GM12878 (cell line): ENCODE data around the gene TRMO.

Source experiments
- ASH2L ChIP-seq: fragments of 300-600, 200-600 bp; sonication (generic); IDR thresholded peaks from 2 replicates; pipeline ENCODE4 v1.6.1; 2017; ENCODE audit warnings: low read depth, mild to moderate bottlenecking, borderline replicate concordance
- CTCF ChIP-seq, 3 experiments: IDR thresholded peaks in 2 of 3; conservative IDR thresholded peaks in 1 of 3; 2 replicates each; pipeline ENCODE4 v1.5.1; 2011; ENCODE audit warnings: low read depth in 3 of 3, low read length in 3 of 3, mild to moderate bottlenecking in 3 of 3, control low read depth in 2 of 3, moderate library complexity in 2 of 3, inconsistent platforms in 1 of 3, mixed read lengths in 1 of 3; ENCODE audit not compliant: control insufficient read depth in 2 of 3, insufficient read depth in 1 of 3; ENCODE audit errors: extremely low read depth in 1 of 3
- E2F4 ChIP-seq: IDR thresholded peaks from 2 replicates; pipeline ENCODE4 v1.6.1; 2012; ENCODE audit warnings: low read depth, low read length, improper control_type of control experiment
- GABPA ChIP-seq: IDR thresholded peaks from 2 replicates; pipeline ENCODE4 v1.6.1; 2014; ENCODE audit warnings: antibody characterized with exemption, low read depth, mild to moderate bottlenecking, inconsistent platforms
- KDM1A ChIP-seq: fragments of 200-600 bp; sonication (generic); IDR thresholded peaks from 2 replicates; pipeline ENCODE4 v1.6.1; 2016; ENCODE audit warnings: borderline replicate concordance
- PAX5 ChIP-seq: IDR thresholded peaks from 2 replicates; pipeline ENCODE4 v1.6.1; 2011; ENCODE audit warnings: low read depth, low read length, borderline replicate concordance
- POLR2AphosphoS5 ChIP-seq: IDR thresholded peaks from 2 replicates; pipeline ENCODE4 v1.6.1; 2011; ENCODE audit warnings: mild to moderate bottlenecking, low read length, inconsistent platforms
- SP1 ChIP-seq: IDR thresholded peaks from one replicate; pipeline ENCODE4 v1.6.1; 2011; ENCODE audit warnings: low read depth, low read length
- ZNF384 ChIP-seq: IDR thresholded peaks from 2 replicates; pipeline ENCODE4 v1.6.1; 2012; ENCODE audit warnings: low read depth, mild to moderate bottlenecking, low read length, improper control_type of control experiment, borderline replicate concordance

- TF ChIP-seq CTCF (IDR thresholded peaks at IDR 0.05 in 2 of 3, conservative IDR thresholded peaks at IDR 0.05 in 1 of 3; ENCODE audit: control insufficient read depth in 2 of 3, extremely low read depth in 1 of 3, insufficient read depth in 1 of 3, low read depth in 3 of 3, low read length in 3 of 3) (no peak), SP1 (no peak), KDM1A (no peak), POLR2AphosphoS5 (no peak), PAX5 (no peak), ZNF384 (no peak), ASH2L (no peak), E2F4 (no peak), GABPA (no peak)
Observed at GRCh38 chr9:97962575-97962974, 40.3 kb upstream of the TRMO start.
